Measurements from ENCODE around the gene TEK. TPM values are rescaled to one million over a fixed set of nuclear protein-coding genes. Genes with fewer than 3 reads are reported as not detected.

TEK gene
- total and polyA plus RNA-seq, 2 experiments from 2014 or later = 5.0 to 10.2 TPM

DNA sequence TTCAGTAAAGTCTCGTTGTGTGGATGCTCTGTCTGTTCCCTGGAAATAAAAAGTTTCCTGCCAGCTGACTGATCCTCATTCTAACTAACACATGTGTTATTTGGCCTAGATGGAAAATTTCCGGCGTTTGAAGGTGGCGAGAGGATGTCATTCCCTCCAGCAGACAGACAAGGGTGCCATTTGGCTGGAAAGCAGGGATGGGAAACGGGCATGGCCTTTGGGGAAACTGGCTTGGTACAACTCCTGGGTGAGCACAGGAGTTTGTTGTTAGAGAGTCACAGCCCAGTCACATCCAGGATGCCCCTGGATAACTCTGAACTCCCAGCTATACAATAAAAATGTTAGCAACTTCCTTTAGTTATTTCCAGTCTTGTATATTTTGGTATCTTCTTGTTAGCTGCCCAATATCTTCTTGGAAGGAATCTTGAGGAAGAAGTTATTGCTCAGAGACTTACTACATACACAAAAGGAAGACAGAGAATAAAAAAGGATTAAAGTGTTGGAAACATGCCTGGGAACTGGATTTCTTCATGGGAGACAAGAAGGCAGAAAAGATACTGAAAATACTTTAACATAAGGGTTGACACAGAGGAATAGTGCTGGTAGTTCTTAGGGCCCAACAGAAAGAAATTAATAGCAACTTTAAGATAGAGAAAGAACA, 41.9 kb downstream of the TEK start:
- H3K4me1 ChIP-seq (ENCODE audit: insufficient read depth) = peaks cover 43% of the 10 kb centered on the region
- no peaks in the 10 kb centered on the region for H3K27me3 ChIP-seq (replicated peaks; ENCODE audit: insufficient read depth)
- H2AFZ ChIP-seq = peak overlapping the region; percentile 3; the same call in 1 of the 2 replicates
- no peaks in the 10 kb centered on the region for H3K9me3 ChIP-seq (ENCODE audit: low read depth)
- H3F3A ChIP-seq (ENCODE audit: insufficient read depth) = peaks cover 34% of the 10 kb centered on the region
- no peak overlapping the region for H3K4me3 ChIP-seq
- 27 to 49% methylated on average over 5 of the region's 5 CpGs for WGBS, 2 experiments (ENCODE audit: low coverage in 1 of 2, low lambda C conversion rate in 2 of 2, missing lambda C conversion rate in 2 of 2)
- DNase-seq = peak; percentile 47
- H3K27ac ChIP-seq = peak overlapping the region; percentile 38
- TF ChIP-seq EZH2 (IDR thresholded peaks at IDR 0.05; ENCODE audit: insufficient read depth, poor library complexity, severe bottlenecking) (no peak), EZH2phosphoT487 (IDR thresholded peaks at IDR 0.05; ENCODE audit: insufficient read depth, low read depth) (no peak)
- H3K36me3 ChIP-seq (ENCODE audit: low read depth) = no peaks in the 10 kb centered on the region
- in situ Hi-C loops (cut with MboI) = no loop called here
- H3K9me2 ChIP-seq (ENCODE audit: insufficient read depth) = no peaks in the 10 kb centered on the region; the same call in none of the 2 replicates
- H3K4me2 ChIP-seq (ENCODE audit: unreplicated experiment) = peak overlapping the region; percentile 44
- H3K9ac ChIP-seq = no peak overlapping the region
- no peaks in the 10 kb centered on the region for H3K79me2 ChIP-seq (ENCODE audit: insufficient read depth)
- no peaks in the 10 kb centered on the region for H4K20me1 ChIP-seq (ENCODE audit: insufficient read depth)

DNA sequence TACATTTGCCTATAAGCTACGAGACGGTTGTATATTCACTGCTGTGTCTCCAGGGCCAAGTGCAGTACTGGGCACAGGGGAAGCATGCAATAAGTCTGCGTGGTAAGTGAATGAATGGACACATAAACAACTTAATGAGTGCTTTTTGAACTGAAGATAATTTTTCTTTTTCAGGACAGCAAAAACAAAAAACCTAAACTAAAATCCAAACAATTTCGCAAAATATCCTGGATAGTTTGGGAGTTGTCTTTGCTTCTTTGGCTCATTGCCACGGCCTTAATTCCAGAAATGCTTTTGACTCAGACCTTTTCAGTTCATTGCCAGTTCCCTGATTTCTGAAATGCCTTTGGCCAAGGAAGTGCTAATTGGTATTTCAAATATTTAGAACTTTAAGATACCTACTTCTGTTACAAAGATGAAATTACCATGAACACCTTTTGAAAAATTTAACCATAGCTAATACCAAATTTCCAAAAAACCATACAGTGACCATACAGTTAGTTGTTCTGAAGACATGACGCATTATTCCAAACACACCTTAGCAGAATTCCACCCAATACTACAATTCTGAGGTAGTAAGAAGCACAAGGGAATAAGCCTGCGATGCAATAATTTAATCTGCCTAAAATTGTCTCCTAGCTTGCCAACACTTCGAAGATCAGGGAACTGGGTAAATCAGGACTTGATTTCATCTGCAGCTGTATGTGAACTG, 42.8 kb downstream of the TEK start:
- Histone ChIP-seq H3K9ac (no peak overlapping the region), H3K4me1 (ENCODE audit: insufficient read depth) (peaks cover 51% of the 10 kb centered on the region), H3K79me2 (ENCODE audit: insufficient read depth) (no peaks in the 10 kb centered on the region), H4K20me1 (ENCODE audit: insufficient read depth) (no peaks in the 10 kb centered on the region), H2AFZ (peak overlapping the region; percentile 3; the same call in 1 of the 2 replicates), H3K9me3 (ENCODE audit: low read depth) (no peaks in the 10 kb centered on the region), H3K4me2 (ENCODE audit: unreplicated experiment) (peak overlapping the region; percentile 44), H3K4me3 (0 out of 2 replicates have a peak overlapping the region, but pooled peaks have one; percentile 4), H3K9me2 (ENCODE audit: insufficient read depth) (no peaks in the 10 kb centered on the region; the same call in none of the 2 replicates), H3K27ac (peak overlapping the region; percentile 38), H3K36me3 (ENCODE audit: low read depth) (no peaks in the 10 kb centered on the region), H3K27me3 (replicated peaks; ENCODE audit: insufficient read depth) (no peaks in the 10 kb centered on the region), H3F3A (ENCODE audit: insufficient read depth) (peaks cover 37% of the 10 kb centered on the region)
- DNase-seq = peak; percentile 78
- TF ChIP-seq EZH2phosphoT487 (IDR thresholded peaks at IDR 0.05; ENCODE audit: insufficient read depth, low read depth) = no peak
- TF ChIP-seq EZH2 (IDR thresholded peaks at IDR 0.05; ENCODE audit: insufficient read depth, poor library complexity, severe bottlenecking) = no peak
- WGBS, 2 experiments (ENCODE audit: low coverage in 1 of 2, low lambda C conversion rate in 2 of 2, missing lambda C conversion rate in 2 of 2) = 20 to 23% methylated on average over 8 of the region's 8 CpGs
- in situ Hi-C loops (cut with MboI) = no loop called here

DNA sequence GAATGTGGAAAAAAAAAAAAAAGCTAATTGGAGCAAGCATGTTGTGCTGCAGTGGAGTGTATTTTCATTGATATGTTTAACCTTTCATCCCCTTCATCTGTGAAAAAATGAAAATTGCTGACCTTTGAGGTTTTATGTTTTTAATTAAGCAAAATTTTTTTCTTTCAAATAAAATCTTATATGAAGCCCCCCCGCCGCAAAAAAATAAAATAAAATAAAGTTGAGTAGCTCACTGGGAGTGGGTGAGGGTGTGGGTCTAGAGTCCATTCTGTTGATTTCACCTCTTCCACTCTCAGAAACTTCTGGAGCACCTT, 43.3 kb downstream of the TEK start:
- no peaks in the 10 kb centered on the region; the same call in none of the 2 replicates for H3K9me2 ChIP-seq (ENCODE audit: insufficient read depth)
- H3K27ac ChIP-seq = no peak overlapping the region

GRCh38 chr9:27154908-27155307, 45.9 kb downstream of the TEK start:
- 4 to 5% methylated on average over 5 of the region's 5 CpGs for WGBS, 2 experiments (ENCODE audit: low coverage in 1 of 2, low lambda C conversion rate in 2 of 2, missing lambda C conversion rate in 2 of 2)
- H3K27me3 ChIP-seq (replicated peaks; ENCODE audit: insufficient read depth) = no peaks in the 10 kb centered on the region
- H3K27ac ChIP-seq = peak overlapping the region; percentile 64
- H3K4me1 ChIP-seq (ENCODE audit: insufficient read depth) = peaks cover 59% of the 10 kb centered on the region
- TF ChIP-seq EZH2phosphoT487 (IDR thresholded peaks at IDR 0.05; ENCODE audit: insufficient read depth, low read depth) (no peak), EZH2 (IDR thresholded peaks at IDR 0.05; ENCODE audit: insufficient read depth, poor library complexity, severe bottlenecking) (no peak)
- peak overlapping the region; percentile 44 for H3K9ac ChIP-seq
- peaks cover 39% of the 10 kb centered on the region for H3F3A ChIP-seq (ENCODE audit: insufficient read depth)
- peak overlapping the region; percentile 23 for H3K4me2 ChIP-seq (ENCODE audit: unreplicated experiment)
- H3K9me3 ChIP-seq (ENCODE audit: low read depth) = no peaks in the 10 kb centered on the region
- H3K79me2 ChIP-seq (ENCODE audit: insufficient read depth) = no peaks in the 10 kb centered on the region
- peak; percentile 88 for DNase-seq
- H3K9me2 ChIP-seq (ENCODE audit: insufficient read depth) = no peaks in the 10 kb centered on the region; the same call in 1 of the 2 replicates
- H4K20me1 ChIP-seq (ENCODE audit: insufficient read depth) = no peaks in the 10 kb centered on the region
- no peaks in the 10 kb centered on the region for H3K36me3 ChIP-seq (ENCODE audit: low read depth)
- peak overlapping the region; percentile 41; the same call in 1 of the 2 replicates for H2AFZ ChIP-seq
- 0 out of 2 replicates have a peak overlapping the region, but pooled peaks have one; percentile 7 for H3K4me3 ChIP-seq
- in situ Hi-C loops (cut with MboI) = no loop called here

More for the DNA sequence above, 43.3 kb downstream of the TEK start:
- TF ChIP-seq EZH2 (IDR thresholded peaks at IDR 0.05; ENCODE audit: insufficient read depth, poor library complexity, severe bottlenecking) (no peak), EZH2phosphoT487 (IDR thresholded peaks at IDR 0.05; ENCODE audit: insufficient read depth, low read depth) (no peak)
- no peaks in the 10 kb centered on the region for H3K27me3 ChIP-seq (replicated peaks; ENCODE audit: insufficient read depth)
- peak overlapping the region; percentile 44 for H3K4me2 ChIP-seq (ENCODE audit: unreplicated experiment)
- H3K9ac ChIP-seq = no peak overlapping the region
- no peak for DNase-seq
- peaks cover 56% of the 10 kb centered on the region for H3K4me1 ChIP-seq (ENCODE audit: insufficient read depth)
- H2AFZ ChIP-seq = no peak overlapping the region
- WGBS, 2 experiments (ENCODE audit: low coverage in 1 of 2, low lambda C conversion rate in 2 of 2, missing lambda C conversion rate in 2 of 2) = 0% methylated on average over 2 of the region's 2 CpGs
- in situ Hi-C loops (cut with MboI) = no loop called here
- H3F3A ChIP-seq (ENCODE audit: insufficient read depth) = peaks cover 39% of the 10 kb centered on the region
- H3K36me3 ChIP-seq (ENCODE audit: low read depth) = no peaks in the 10 kb centered on the region
- H3K9me3 ChIP-seq (ENCODE audit: low read depth) = no peaks in the 10 kb centered on the region
- no peaks in the 10 kb centered on the region for H3K79me2 ChIP-seq (ENCODE audit: insufficient read depth)
- H4K20me1 ChIP-seq (ENCODE audit: insufficient read depth) = no peaks in the 10 kb centered on the region
- no peak overlapping the region for H3K4me3 ChIP-seq

Measured in GM23248 (cell line).